H9 (cell line): Measurements from ENCODE around the gene CHRNG. TPM values are rescaled to one million over a fixed set of nuclear protein-coding genes. Genes with fewer than 3 reads are reported as not detected.

ENCODE experiments used
- DNase-seq: peaks from one replicate; pipeline ENCODE4 v3.0.0-alpha.2; 2017
- H2AFZ ChIP-seq: one replicate; pipeline ENCODE4 v1.6.1; 2013; ENCODE audit warnings: mild to moderate bottlenecking, low read length, control low read depth, moderate library complexity
- H2AK5ac ChIP-seq: 2 replicates; pipeline ENCODE4 v1.6.1; 2013; ENCODE audit warnings: low read length, control low read depth, mixed read lengths; ENCODE audit not compliant: insufficient read length
- H2BK120ac ChIP-seq: one replicate; pipeline ENCODE4 v1.6.1; 2013; ENCODE audit warnings: low read depth, mild to moderate bottlenecking, low read length, control low read depth, inconsistent platforms; ENCODE audit not compliant: poor library complexity, severe bottlenecking
- H2BK12ac ChIP-seq: 2 replicates; pipeline ENCODE4 v1.6.1; 2013; ENCODE audit warnings: low read length, control low read depth, mixed read lengths, low read depth; ENCODE audit not compliant: insufficient read length
- H2BK15ac ChIP-seq: 2 replicates; pipeline ENCODE4 v1.6.1; 2013; ENCODE audit warnings: low read depth, low read length, control low read depth
- H2BK20ac ChIP-seq: one replicate; pipeline ENCODE4 v1.6.1; 2013; ENCODE audit warnings: low read depth, mild to moderate bottlenecking, low read length, control low read depth, inconsistent platforms; ENCODE audit not compliant: poor library complexity, severe bottlenecking
- H2BK5ac ChIP-seq: 2 replicates; pipeline ENCODE4 v1.6.1; 2013; ENCODE audit warnings: low read length, control low read depth, mixed read lengths; ENCODE audit not compliant: insufficient read length
- H3K14ac ChIP-seq: 2 replicates; pipeline ENCODE4 v1.6.1; 2013; ENCODE audit warnings: low read length, control low read depth; ENCODE audit not compliant: insufficient read depth
- H3K18ac ChIP-seq: 2 replicates; pipeline ENCODE4 v1.6.1; 2013; ENCODE audit warnings: low read depth, mild to moderate bottlenecking, mixed read lengths, low read length, control low read depth; ENCODE audit not compliant: insufficient read length
- H3K23ac ChIP-seq: 2 replicates; pipeline ENCODE4 v1.6.1; 2013; ENCODE audit warnings: low read length, control low read depth, mixed read lengths, low read depth; ENCODE audit not compliant: insufficient read length
- H3K23me2 ChIP-seq: 2 replicates; pipeline ENCODE4 v1.6.1; 2013; ENCODE audit warnings: low read depth, mild to moderate bottlenecking, mixed read lengths, low read length, control low read depth; ENCODE audit not compliant: insufficient read length, poor library complexity, severe bottlenecking
- H3K27ac ChIP-seq: 2 replicates; pipeline ENCODE4 v1.5.1; 2013; ENCODE audit warnings: low read length, control low read depth, mixed read lengths, low read depth; ENCODE audit not compliant: insufficient read length
- H3K27me3 ChIP-seq: 2 replicates; pipeline ENCODE4 v1.6.1; 2013; ENCODE audit warnings: low read length, control low read depth, inconsistent platforms; ENCODE audit not compliant: insufficient read depth
- H3K4ac ChIP-seq: 2 replicates; pipeline ENCODE4 v1.6.1; 2013; ENCODE audit warnings: low read depth, mild to moderate bottlenecking, control low read depth, inconsistent platforms, low read length, moderate library complexity
- H3K4me1 ChIP-seq: 2 replicates; pipeline ENCODE4 v1.6.1; 2013; ENCODE audit warnings: low read length, control low read depth, inconsistent platforms; ENCODE audit not compliant: insufficient read depth
- H3K4me2 ChIP-seq: 2 replicates; pipeline ENCODE4 v1.6.1; 2013; ENCODE audit warnings: low read length, control low read depth, mixed read lengths; ENCODE audit not compliant: insufficient read length, insufficient read depth
- H3K56ac ChIP-seq: 2 replicates; pipeline ENCODE4 v1.6.1; 2013; ENCODE audit warnings: low read depth, mild to moderate bottlenecking, mixed read lengths, low read length, control low read depth; ENCODE audit not compliant: insufficient read length
- H3K79me1 ChIP-seq: 2 replicates; pipeline ENCODE4 v1.6.1; 2013; ENCODE audit warnings: low read depth, mild to moderate bottlenecking, moderate library complexity, low read length, control low read depth, inconsistent platforms; ENCODE audit not compliant: insufficient read depth, poor library complexity, severe bottlenecking
- H3K79me2 ChIP-seq: 2 replicates; pipeline ENCODE4 v1.6.1; 2013; ENCODE audit warnings: low read length, control low read depth, inconsistent platforms; ENCODE audit not compliant: insufficient read depth
- H3K9ac ChIP-seq: 2 replicates; pipeline ENCODE4 v1.6.1; 2013; ENCODE audit warnings: low read length, control low read depth, mixed read lengths; ENCODE audit not compliant: insufficient read length; ENCODE audit errors: extremely low read depth
- H3K9me3 ChIP-seq: one replicate; pipeline ENCODE4 v1.6.1; 2013; ENCODE audit warnings: low read depth, low read length, inconsistent platforms; ENCODE audit not compliant: control insufficient read depth
- H3T11ph ChIP-seq: one replicate; pipeline ENCODE4 v1.6.1; 2013; ENCODE audit warnings: mild to moderate bottlenecking, low read length, control low read depth, inconsistent platforms
- H4K20me1 ChIP-seq: one replicate; pipeline ENCODE4 v1.6.1; 2013; ENCODE audit not compliant: control insufficient read depth, insufficient read length, insufficient read depth
- H4K5ac ChIP-seq: 2 replicates; pipeline ENCODE4 v1.6.1; 2013; ENCODE audit warnings: low read depth, mild to moderate bottlenecking, mixed read lengths, low read length, control low read depth; ENCODE audit not compliant: insufficient read length
- H4K8ac ChIP-seq: replicated peaks from 2 replicates; pipeline ENCODE4 v1.6.1; 2013; ENCODE audit warnings: low read length, control low read depth, mixed read lengths, low read depth; ENCODE audit not compliant: insufficient read length
- H4K91ac ChIP-seq: 2 replicates; pipeline ENCODE4 v1.6.1; 2013; ENCODE audit warnings: low read depth, mild to moderate bottlenecking, moderate library complexity, mixed read lengths, low read length, control low read depth; ENCODE audit not compliant: insufficient read length
- H3K27ac Mint-ChIP-seq, 3 experiments: 2 replicates in 2 of 3; 3 replicates in 1 of 3; pipeline ENCODE4 v1.8.0; 2020 to 2021; ENCODE audit warnings: mixed read lengths in 3 of 3, mild to moderate bottlenecking in 1 of 3, moderate library complexity in 1 of 3
- H3K27me3 Mint-ChIP-seq: 2 replicates; pipeline ENCODE4 v1.8.0; 2021; ENCODE audit warnings: low read depth, mild to moderate bottlenecking, moderate library complexity, mixed read lengths
- H3K36me3 Mint-ChIP-seq, 3 experiments: 2 replicates in 2 of 3; 3 replicates in 1 of 3; pipeline ENCODE4 v1.8.0; 2020 to 2021; ENCODE audit warnings: low read depth in 3 of 3, mixed read lengths in 3 of 3; ENCODE audit not compliant: insufficient read depth in 1 of 3
- H3K4me1 Mint-ChIP-seq, 2 experiments: 2 replicates each; pipeline ENCODE4 v1.8.0; 2020; ENCODE audit warnings: mixed read lengths in 2 of 2
- H3K4me3 Mint-ChIP-seq, 2 experiments: 2 replicates in 1 of 2; 3 replicates in 1 of 2; pipeline ENCODE4 v1.8.0; 2020 to 2021; ENCODE audit warnings: mild to moderate bottlenecking in 2 of 2, mixed read lengths in 2 of 2, moderate library complexity in 1 of 2
- H3K9me3 Mint-ChIP-seq, 2 experiments: 2 replicates in 1 of 2; 3 replicates in 1 of 2; pipeline ENCODE4 v1.8.0; 2020; ENCODE audit warnings: mild to moderate bottlenecking in 2 of 2, mixed read lengths in 2 of 2, moderate library complexity in 1 of 2
- WGBS: extraction: QIAGEN DNeasy Blood & Tissue Kit; methylation state at CpG from one replicate; pipeline ENCODE4 v1.1.7; 2013; ENCODE audit warnings: missing lambda C conversion rate, low lambda C conversion rate, mixed read lengths; ENCODE audit not compliant: insufficient read length; ENCODE audit errors: extremely low coverage; 5-methylcytosine and 5-hydroxymethylcytosine counted together
- total RNA-seq: library from RNA; stranded (reverse); gene quantifications from 2 replicates; pipeline ENCODE4 v1.2.1, GENCODE V29; 2021
- TF ChIP-seq, protein P1 (sequence below): fragments of 200-600 bp; sonication (generic); conservative IDR thresholded peaks from 3 replicates; pipeline ENCODE4 v1.8.0; 2021; ENCODE audit warnings: antibody characterized with exemption, mild to moderate bottlenecking

Gene CHRNG
- total RNA-seq, 1 experiment from 2014 or later = not detected

DNA sequence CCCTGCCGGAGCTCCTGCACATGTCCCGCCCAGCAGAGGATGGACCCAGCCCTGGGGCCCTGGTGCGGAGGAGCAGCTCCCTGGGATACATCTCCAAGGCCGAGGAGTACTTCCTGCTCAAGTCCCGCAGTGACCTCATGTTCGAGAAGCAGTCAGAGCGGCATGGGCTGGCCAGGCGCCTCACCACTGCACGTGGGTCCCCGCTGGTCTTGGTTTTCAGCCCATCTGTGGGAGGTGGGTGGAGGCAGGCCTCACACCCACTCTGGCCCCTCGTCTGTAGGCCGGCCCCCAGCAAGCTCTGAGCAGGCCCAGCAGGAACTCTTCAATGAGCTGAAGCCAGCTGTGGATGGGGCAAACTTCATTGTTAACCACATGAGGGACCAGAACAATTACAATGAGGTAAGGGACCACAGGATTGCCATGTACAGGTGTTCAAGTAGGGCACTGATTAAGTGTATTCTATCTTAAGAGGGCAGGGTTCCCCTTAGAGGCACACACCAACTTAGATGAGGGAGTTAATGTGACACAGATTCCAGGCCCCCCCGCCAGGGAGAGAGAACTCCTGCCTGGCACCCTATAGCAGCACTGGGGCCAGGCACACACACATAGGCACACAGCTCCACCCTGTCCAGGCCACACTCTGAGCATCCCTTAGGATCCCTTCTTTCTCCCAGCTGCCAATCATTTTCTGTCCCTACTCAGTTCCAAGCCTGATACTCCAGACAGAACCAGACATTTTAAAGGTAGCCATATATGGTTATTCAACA, 5.4 kb upstream of the CHRNG start:
- H3K9me3 ChIP-seq = no peaks in the 10 kb centered on the region
- peaks cover 0 to 3% (median 0%) of the 10 kb centered on the region in 3 experiments; a peak in 1 of 7 replicates for H3K36me3 Mint-ChIP-seq
- no CpG with 5 or more reads among the region's 13 CpGs for WGBS
- no peak overlapping the region for H3T11ph ChIP-seq
- no peak overlapping the region for H4K5ac ChIP-seq
- no peak overlapping the region for H2AFZ ChIP-seq
- no peak overlapping the region for H2AK5ac ChIP-seq
- peaks cover 4 to 8% of the 10 kb centered on the region in 2 experiments; a peak in 4 of 5 replicates for H3K9me3 Mint-ChIP-seq
- no peak for DNase-seq
- H4K20me1 ChIP-seq = no peaks in the 10 kb centered on the region
- H2BK12ac ChIP-seq = no peak overlapping the region
- H4K8ac ChIP-seq = no peak overlapping the region
- no peak overlapping the region for H3K4ac ChIP-seq
- peak overlapping the region in 1 of 3 experiments; percentile 27; a peak in 1 of 7 replicates for H3K27ac Mint-ChIP-seq
- peaks cover 21% of the 10 kb centered on the region for H3K27me3 Mint-ChIP-seq
- H3K27me3 ChIP-seq = no peaks in the 10 kb centered on the region
- no peak overlapping the region for H2BK120ac ChIP-seq
- H4K91ac ChIP-seq = no peak overlapping the region
- no peak overlapping the region for H2BK5ac ChIP-seq
- no peaks in the 10 kb centered on the region for H3K23me2 ChIP-seq
- H3K23ac ChIP-seq = no peak overlapping the region
- no peaks in the 10 kb centered on the region for H3K79me1 ChIP-seq
- H3K9ac ChIP-seq = no peak overlapping the region
- H3K27ac ChIP-seq = no peak overlapping the region
- H3K4me3 Mint-ChIP-seq = no peak overlapping the region
- no peak overlapping the region for H3K18ac ChIP-seq
- H3K79me2 ChIP-seq = no peaks in the 10 kb centered on the region
- H3K4me1 Mint-ChIP-seq = peaks cover 25 to 34% of the 10 kb centered on the region in 2 experiments
- TF ChIP-seq, protein P1, sequence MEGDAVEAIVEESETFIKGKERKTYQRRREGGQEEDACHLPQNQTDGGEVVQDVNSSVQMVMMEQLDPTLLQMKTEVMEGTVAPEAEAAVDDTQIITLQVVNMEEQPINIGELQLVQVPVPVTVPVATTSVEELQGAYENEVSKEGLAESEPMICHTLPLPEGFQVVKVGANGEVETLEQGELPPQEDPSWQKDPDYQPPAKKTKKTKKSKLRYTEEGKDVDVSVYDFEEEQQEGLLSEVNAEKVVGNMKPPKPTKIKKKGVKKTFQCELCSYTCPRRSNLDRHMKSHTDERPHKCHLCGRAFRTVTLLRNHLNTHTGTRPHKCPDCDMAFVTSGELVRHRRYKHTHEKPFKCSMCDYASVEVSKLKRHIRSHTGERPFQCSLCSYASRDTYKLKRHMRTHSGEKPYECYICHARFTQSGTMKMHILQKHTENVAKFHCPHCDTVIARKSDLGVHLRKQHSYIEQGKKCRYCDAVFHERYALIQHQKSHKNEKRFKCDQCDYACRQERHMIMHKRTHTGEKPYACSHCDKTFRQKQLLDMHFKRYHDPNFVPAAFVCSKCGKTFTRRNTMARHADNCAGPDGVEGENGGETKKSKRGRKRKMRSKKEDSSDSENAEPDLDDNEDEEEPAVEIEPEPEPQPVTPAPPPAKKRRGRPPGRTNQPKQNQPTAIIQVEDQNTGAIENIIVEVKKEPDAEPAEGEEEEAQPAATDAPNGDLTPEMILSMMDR = no peak
- no peak overlapping the region for H3K4me2 ChIP-seq
- no peak overlapping the region for H2BK15ac ChIP-seq
- H3K56ac ChIP-seq = no peak overlapping the region
- H3K14ac ChIP-seq = no peak overlapping the region
- no peak overlapping the region for H2BK20ac ChIP-seq
- H3K4me1 ChIP-seq = peaks cover 4% of the 10 kb centered on the region; the same call in 1 of the 2 replicates
